ENCODE data around the gene GIGYF1.

GIGYF1 gene

DNA sequence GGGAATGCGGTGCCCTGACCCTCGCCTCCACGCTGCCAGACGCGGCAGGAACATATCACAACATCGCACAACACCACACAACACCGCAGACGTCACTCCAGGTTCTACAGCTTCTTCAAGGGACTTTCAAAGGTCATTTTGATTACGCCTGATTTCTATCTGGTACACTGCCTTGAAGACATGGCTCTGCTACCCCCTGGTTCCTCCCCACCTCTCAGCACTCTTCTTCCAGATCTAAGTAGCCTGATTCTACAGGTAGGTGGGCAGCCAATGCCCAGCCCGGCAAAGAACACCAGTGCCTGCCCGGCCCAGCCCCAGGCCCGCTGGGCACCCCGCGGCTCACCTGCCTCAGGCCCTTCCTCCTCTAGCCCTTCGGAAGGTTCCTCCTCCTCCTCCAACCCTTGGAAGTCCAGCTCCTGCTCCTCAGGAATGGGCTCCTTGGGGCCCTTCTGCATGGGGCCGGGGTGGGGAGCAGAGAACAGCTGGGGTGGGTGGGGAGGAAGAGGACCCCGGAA lies 8.4 kb downstream of the GIGYF1 start:
- DNase-seq = no peak

DNA sequence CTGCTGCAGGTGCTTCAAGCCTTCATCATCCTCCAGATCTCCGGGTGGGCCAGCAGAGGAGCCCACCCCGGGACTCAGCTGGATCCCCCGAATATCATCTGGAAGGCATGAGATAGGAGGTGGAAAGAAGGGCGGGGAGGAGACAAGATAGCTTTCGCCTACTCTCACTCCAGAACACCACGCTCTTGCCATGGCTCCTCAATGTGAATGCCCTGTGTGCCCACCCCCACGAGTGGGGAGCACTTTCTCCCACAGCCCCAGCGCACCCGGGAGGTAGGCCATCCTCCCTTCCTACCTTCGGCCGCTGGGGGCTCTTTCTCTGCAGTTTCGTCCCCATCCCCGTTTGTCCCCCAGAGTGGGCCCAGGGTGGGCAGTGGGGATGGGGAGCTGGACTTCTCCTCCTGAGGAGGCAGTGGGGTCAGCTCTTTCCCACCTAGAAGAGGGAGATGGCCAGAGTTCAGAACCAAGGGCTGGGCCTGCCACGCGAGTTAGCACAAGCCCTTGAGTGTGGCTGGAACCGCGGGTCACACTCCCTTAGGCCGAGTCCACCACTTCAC lies 8.9 kb downstream of the GIGYF1 start:
- DNase-seq = no peak

DNA sequence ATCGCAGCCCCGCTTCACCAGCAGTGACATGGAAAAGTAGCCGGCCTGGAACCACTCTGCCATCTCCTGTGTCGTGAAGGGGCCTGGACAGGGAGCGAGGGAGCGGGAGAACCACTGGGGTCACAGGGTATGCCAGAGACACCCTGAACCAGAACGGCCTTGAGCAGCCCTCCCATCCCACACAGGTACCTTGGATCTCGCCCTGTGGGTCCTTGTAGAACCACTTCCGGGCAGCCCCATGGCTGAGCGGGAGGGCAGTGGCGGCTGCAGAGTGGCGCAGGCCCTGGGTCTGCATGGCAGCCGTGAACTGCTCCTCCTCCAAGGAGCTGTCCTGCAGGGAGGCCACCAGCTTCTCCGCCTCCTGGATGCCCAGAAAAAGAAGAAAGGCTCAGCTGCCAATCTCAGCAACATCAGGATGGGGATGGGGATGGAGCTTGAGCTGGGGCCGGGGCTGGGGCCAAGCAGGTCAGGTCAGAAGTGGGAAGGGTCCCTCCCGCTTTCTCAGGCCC lies 9.5 kb downstream of the GIGYF1 start:
- DNase-seq = no peak

DNA sequence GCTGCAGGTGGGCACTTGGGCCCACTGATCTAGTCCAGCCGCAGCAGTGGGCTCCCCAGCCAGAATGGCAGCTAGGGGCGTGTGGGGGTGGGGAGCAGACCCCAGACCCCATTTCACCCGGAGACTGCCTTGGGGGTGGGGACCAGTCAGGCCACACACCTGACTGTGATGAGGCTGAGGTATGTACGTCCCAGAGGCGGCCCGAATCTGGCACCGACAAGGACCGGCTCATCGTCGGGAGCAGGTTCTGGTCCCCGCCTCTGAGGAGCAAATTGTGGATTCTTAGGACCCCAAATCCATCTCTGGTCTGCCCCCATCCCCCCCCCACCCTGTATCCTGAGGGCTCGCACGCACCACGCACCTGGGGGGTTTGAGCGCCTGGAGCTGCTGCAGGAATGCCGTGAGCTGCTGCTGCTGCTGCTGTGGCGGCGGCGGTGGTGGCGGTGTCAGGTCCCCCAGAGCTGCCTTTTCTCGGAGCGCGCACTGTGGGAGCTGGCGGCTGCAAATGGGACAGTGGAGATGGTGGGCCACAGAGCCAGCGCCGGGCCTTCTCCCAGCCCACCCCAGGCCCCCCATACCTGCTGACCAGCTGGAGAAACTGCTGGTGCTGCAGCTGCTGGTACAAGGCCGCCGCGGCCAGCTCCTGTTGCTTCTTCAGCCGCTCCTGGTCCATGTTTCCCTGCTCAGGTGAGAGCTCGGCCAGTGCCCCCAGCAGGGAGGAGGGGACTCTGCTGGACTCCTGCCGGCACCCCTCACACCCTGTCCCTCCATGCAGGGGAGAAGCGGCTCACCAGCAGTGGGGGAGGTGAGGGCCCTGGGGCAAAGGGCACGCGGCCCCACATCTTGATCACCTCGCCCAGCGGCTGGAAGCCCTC lies 10.2 kb downstream of the GIGYF1 start:
- DNase-seq = peak in 1 of 56 donors; percentile 5

DNA sequence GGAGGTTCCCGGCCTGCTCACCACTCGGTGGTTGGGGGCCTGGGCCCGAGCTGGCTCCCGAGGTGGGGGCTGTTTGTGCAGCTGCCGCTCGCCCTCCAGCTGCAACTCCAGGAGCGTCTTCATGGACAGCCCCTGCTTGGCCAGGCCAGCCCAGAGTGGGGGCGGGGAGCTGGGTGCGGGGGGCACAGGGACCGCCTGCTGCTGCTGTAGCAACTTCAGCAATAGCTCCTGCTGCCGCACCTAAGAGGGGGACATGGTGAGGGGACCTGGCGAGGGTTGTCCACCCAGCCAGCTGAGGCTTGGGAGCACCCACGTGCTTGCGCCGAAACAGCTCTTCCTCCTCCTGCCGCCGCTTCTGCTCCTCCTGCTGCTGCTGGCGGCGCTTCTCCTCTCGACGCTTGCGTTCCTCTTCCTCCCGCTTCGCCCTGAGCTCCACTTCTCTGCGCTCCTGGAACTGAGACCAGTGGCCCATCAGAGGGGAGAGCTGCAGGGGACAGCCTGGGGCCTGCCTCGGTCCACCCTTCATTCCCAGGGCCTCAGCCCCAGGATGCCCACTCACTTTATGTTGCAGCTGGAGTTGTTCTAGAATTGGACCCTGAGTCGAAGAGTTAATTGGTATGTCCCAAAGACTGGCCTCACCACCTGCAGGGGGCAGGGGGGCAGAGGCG lies 10.9 kb downstream of the GIGYF1 start:
- peak in 1 of 56 donors; percentile 11 for DNase-seq

DNA sequence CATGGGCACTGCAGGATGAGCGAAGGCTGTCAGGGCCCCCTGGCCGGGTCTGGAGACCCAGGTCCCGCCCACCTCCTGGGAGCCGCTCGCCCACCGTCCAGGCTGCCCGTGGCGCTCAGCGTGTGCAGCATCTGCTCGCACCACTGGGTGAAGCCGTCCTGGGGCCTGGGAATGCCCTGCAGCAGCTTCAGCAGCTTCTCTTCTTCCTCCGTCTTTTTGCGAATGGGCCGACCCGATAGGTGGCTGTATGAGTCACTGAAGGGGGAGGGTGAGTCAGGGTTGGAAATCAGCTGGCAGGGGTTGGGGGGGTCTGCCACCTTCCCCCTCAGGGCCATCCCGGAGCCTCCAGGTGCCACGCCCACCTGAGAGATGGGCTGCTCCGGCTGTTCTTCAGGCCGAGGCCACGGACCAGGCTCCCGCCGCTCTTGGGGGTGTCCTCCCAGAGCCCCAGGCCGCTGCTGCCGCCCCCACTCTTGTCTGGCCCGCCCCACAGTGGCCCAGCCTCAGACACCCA lies 11.8 kb downstream of the GIGYF1 start:
- peak in 12 of 56 donors; percentile 4 to 49 (median 28) for DNase-seq

DNA sequence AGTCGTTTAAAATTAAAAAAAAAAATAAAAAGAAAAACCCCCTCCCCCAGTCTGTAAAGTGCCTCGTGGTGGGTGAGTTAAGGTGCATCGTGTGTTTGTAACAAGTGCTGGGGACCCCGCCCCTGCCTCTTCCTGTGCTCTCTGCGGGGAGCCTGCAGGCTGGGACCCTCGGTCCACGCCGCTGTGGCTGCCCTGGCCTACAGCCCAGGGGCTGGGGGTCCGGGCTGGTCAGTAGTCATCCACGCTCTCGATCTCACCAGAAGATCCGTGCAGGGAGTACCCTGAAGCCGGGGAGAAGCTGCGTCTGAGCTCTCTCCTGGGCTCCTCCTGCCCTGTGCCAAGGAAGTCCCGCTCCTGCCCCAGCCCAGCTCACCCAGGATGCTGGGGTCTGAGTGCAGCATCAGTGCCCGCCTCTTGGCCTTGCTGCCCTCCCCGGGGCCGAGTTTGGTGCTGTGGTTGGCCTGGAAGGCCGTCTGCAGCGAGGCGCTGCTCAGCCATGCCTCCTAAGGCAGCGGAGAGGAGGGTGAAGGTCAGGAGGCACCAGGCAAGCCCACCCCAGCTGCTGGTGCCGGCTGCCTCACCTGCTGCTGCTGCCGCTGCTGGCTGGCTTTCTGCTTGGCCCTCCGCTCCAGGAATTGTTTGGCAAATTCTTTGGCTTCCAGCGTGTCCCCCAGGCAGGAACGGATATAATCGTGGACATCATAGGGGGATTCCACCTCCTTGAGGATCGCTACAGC lies 12.4 kb downstream of the GIGYF1 start:
- DNase-seq = no peak

DNA sequence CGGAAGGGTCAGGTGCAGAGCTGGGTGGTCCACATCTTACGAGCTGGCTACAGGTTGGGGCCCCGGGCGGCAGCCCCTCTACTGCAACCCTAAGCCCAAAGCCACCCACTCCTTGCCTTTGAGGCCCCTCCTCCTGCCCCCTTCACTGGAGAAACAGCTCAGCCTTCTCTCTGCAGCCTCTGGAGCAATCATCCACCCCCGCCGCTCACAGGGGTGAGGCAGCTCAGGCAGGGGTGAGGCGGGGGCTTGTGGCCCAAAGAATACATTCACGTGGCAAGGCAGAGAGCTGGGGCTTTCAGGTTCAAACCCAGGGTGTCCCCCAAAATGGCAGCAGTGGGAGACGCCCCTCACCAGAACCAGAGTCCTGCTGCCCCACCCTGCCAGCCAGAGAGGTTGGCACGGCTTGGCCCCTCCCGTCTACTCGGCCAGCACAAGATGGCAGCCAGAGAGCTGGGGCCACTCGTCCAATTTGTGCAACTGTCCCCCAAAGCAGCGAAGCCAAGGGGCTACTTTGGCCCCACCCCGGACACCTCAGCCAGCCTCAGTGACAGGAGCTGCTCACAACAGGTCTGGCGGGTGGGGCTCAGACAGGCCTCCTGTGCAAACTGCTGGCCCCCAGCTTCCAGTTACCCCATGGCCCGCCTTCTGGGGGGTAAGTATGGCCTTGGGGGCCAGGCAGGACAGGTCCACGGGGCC lies 13.3 kb downstream of the GIGYF1 start:
- peak in 34 of 56 donors; percentile 11 to 80 (median 42) for DNase-seq

DNA sequence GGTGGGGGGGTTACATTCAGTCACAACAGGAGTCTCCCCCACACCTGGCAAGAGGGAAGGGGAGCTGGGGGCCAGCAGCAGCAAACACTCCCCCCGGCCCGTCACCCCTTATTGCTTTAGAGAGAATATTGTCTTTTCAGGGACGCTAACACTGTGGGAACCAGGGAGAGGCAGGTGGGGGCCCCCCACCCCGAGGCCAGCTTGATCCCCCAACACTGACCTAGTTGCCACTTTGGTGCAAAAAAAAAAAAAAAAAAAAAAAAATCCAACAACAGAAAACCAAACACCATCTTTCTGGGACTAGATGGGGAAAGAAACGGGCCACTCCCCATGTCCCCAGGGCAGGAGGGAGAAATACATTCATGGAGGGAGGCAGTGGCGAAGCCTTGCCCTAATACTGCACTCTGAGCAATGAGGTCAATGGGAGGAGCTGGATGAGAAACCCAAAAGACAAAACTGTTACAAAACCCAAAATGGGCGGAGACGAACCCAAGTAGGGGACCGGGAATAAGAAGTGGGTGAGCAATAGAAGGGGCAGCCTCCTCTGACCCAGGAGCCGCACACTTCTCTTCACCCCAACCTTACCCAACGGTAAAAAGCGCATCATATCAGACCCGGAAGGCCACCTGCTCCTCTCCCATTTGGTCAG lies 14.0 kb downstream of the GIGYF1 start:
- peak in 5 of 56 donors; percentile 27 to 45 (median 41) for DNase-seq

DNA sequence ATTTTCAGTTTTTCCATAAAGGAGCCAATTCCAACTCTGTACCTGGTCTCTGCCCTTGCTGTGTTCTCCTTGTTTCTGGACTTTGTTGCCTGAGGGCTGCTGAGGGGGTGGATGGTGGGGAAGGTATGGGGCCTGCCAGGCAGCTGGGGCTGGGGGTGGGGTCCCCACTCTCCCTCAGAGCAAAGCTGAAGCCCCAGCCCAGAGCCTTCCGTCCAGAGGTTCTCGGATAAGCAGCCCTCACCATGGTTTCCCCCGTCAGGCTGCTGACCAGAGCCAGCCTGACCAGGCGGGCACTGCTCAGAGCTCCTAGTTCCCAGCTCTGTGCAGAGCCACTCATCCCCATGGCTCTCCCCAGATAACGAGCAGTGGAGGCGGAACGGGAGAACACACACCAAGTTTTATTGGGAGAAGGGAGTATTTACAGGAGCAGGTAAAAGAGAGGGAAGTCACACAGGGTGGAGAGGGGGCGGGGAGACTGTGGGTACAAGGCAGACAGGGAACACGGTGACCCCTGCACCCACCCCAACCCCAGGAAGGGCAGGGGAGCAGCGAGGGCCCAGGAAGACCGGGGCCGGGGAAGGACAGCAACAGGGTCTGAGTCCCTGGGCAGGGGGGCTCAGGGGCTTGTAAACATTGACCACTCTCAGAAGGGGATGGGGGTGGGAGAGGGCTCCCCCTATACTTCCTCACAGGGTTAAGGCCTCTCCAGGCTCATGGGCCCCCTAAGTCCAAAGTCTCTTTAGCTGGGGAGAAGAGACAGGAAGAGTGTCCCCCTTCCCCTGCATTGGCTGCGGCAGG lies 14.7 kb downstream of the GIGYF1 start:
- peak in 13 of 56 donors; percentile 12 to 55 (median 29) for DNase-seq

DNA sequence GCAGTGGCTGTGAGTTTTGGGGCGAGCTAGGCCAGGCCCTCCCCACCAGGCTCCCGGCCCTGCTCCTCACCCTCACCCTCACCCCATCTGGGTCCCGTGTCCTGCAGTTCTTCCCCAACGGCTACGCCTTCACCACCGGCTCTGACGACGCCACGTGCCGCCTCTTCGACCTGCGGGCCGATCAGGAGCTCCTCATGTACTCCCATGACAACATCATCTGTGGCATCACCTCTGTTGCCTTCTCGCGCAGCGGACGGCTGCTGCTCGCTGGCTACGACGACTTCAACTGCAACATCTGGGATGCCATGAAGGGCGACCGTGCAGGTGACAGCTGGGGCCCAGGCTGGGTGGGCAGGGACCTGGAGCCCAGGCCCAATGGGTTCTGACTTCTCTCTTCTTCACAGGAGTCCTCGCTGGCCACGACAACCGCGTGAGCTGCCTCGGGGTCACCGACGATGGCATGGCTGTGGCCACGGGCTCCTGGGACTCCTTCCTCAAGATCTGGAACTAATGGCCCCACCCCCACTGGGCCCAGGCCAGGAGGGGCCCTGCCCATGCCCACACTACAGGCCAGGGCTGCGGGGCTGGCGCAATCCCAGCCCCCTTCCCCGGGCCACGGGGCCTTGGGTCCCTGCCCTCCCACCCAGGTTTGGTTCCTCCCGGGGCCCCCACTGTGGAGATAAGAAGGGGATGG lies 15.6 kb downstream of the GIGYF1 start:
- DNase-seq = peak in 2 of 56 donors; percentile 5 to 28

DNA sequence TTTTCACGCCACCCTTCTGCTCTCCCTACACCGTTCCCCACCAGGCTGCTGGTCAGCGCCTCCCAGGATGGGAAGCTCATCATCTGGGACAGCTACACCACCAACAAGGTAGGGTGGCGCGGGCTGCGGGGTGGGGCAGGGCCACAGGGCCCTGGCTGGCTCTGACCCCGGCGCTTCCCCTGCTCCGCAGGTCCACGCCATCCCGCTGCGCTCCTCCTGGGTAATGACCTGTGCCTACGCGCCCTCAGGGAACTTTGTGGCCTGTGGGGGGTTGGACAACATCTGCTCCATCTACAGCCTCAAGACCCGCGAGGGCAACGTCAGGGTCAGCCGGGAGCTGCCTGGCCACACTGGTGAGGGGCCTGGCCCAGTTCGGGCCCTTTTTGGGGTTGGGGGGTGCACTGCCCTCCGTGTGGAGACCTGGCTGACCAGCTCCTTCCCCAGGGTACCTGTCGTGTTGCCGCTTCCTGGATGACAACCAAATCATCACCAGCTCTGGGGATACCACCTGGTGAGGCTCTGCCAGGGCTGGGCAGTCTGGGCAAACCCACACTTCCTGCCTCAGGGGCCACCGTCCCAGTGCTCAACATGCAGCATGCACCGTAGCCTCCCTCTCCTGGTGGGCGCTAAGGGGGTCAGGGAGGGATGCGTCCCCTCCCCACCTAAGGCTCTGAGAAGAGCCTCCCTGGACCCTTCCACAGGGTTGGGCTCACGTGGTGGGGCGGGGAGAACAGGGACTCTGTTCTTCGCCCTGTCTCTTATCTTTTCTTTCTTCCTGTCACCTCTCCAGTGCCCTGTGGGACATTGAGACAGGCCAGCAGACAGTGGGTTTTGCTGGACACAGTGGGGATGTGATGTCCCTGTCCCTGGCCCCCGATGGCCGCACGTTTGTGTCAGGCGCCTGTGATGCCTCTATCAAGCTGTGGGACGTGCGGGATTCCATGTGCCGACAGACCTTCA lies 16.5 kb downstream of the GIGYF1 start:
- no peak for DNase-seq

DNA sequence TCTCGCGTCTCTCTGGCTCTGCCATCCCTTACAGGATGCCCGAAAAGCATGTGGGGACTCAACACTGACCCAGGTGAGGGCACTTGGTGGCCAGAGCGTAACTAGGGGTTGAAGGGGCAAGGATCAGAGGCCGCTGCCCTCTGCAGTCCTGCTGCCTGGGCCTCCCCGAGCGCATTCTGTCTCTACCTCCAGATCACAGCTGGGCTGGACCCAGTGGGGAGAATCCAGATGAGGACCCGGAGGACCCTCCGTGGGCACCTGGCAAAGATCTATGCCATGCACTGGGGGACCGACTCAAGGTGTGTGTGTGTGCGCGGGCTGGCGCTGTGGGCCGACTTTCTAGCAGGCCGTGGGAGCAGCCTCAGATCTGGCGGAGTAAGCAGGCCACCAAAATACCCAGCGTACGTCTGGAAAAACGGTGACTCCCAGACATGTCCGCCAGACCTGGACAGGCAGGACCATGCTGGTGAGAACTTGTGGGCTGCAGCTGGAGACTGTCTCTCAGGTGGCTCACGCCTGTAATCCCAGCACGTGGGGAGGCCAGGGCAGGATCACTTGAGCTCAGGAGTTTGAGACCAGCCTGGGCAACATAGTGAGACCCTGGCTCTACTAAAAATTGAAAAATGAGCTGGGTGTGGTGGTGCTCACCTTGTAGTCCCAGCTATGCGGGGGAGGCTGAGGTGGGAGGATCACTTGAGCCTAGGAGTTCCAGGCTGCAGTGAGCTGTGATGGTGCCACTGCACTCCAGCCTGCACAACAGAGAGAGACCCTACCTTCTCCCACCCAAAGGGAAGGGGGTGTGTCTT lies 17.3 kb downstream of the GIGYF1 start:
- DNase-seq = peak in 2 of 56 donors; percentile 19 to 22

DNA sequence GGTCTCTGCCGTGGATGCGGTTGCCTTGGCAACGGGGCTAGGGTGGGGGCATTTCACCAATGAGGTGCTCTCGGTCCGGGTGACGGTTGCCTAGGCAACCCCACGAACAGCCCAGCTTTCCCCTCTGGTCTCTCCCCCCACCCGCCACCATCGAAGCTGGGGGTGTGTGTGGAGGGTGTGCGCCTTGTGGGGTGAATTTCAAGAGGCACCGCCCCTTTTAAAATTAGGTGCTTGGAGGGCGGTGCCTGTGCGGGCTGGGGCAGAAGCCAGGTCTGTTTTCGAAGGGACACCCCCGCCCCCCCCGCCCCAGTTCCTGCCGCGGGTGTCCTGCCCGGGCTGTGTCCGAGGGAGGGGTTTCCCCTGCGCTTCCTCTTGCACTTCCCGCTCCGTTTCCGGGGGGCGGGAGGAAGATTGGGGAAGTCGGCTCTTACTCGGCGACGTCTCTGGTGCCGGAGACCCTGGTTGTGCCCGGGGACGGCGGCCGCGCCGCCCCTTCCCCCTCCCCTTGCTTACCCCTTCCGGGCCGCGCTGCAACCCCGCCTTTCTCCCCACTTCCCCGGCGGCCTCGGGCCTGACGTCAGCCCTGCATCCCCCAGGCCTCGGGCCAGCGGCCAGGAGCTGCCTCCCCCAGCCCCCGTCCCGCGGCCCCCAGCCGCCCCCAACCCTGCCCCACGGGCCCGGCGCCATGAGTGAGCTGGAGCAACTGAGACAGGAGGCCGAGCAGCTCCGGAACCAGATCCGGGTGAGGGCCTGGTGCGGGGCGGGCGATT lies 18.3 kb downstream of the GIGYF1 start:
- peak in 55 of 56 donors; percentile 14 to 96 (median 81) for DNase-seq

DNA sequence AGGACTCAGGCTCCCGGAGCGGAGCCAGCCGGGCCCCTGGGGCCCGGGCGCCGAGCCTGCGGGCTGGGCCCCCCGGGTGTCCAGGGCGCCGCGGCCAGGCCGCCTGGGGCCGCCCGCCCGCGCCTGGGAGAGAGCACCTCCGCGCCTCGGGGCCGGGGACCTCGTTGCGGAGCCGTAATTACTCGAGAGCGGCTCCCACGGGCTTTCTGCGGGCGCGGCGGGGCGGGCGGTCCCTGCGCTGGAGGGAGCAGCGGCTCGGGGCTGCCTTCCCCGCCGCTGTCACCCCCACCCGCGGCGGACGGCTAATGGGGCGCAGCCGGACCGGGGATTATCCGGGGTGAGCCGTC lies 19.0 kb downstream of the GIGYF1 start:
- peak in 2 of 56 donors; percentile 65 for DNase-seq

All from nucleus accumbens (tissue), 56 donors.